ENCODE measurements around the gene N4BP2L1.

DNA sequence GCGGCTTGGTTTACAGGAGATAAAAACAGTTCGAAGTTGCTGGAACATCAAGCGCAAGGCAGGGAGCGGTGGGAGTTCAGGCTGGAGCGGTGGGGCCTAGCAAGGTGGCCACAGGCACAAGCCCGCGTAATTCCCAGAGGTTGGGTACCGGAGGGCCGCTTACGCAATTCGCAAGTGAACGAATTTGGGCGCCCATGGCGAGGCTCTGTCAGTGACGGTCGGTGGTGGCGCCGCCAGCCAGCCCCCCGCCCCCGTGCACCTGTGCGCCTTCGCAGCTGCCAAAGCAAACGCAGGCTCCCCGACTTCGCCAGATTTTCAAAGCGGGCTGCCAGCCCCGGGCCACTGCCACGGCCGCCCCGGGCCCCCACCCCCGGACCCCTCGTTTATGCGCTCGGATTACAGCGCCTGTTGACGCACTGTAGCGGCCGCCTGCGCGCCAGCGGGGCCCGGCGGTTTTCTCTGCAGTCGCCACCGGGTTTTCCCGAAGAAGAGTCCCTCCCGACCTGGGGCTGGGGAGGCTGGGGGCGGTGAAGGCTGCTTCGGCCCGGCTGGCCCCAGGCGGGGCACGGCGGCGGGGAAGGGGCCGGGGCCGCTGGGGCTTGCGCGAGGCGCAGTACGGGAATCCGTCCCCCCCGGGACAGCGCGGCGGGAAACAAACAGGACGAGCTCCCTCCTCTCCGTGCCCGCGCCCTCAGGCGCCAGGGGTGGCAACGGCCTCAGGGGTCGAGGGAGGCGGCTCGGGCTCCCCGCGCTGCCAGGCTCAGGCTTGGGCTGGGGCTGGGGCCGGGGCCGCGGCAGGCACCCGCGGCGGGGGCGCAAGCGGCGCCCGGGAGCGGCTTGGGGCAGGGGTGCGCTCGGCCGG is 709 bp downstream of the N4BP2L1 start:
- TF ChIP-seq EZH2 (IDR thresholded peaks at IDR 0.05) (no peak), SRF (IDR thresholded peaks at IDR 0.05; ENCODE audit: low read depth) (no peak), POLR2A (IDR thresholded peaks at IDR 0.05; ENCODE audit: borderline replicate concordance, extremely low read depth, insufficient read depth, insufficient read length) (no peak), ZFX (IDR thresholded peaks at IDR 0.05) (no peak), JUND (IDR thresholded peaks at IDR 0.05) (no peak), SP1 (IDR thresholded peaks at IDR 0.05; ENCODE audit: low read depth) (no peak)
- TF ChIP-seq, protein P1, sequence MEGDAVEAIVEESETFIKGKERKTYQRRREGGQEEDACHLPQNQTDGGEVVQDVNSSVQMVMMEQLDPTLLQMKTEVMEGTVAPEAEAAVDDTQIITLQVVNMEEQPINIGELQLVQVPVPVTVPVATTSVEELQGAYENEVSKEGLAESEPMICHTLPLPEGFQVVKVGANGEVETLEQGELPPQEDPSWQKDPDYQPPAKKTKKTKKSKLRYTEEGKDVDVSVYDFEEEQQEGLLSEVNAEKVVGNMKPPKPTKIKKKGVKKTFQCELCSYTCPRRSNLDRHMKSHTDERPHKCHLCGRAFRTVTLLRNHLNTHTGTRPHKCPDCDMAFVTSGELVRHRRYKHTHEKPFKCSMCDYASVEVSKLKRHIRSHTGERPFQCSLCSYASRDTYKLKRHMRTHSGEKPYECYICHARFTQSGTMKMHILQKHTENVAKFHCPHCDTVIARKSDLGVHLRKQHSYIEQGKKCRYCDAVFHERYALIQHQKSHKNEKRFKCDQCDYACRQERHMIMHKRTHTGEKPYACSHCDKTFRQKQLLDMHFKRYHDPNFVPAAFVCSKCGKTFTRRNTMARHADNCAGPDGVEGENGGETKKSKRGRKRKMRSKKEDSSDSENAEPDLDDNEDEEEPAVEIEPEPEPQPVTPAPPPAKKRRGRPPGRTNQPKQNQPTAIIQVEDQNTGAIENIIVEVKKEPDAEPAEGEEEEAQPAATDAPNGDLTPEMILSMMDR (IDR thresholded peaks at IDR 0.05 in 2 of 3, conservative IDR thresholded peaks at IDR 0.05 in 1 of 3; ENCODE audit: borderline replicate concordance in 1 of 3, insufficient read depth in 1 of 3, low read depth in 2 of 3, low read length in 2 of 3) = no peak

Measured in HCT116 (cell line).